ENCODE data around the gene HOXA3.

DNA sequence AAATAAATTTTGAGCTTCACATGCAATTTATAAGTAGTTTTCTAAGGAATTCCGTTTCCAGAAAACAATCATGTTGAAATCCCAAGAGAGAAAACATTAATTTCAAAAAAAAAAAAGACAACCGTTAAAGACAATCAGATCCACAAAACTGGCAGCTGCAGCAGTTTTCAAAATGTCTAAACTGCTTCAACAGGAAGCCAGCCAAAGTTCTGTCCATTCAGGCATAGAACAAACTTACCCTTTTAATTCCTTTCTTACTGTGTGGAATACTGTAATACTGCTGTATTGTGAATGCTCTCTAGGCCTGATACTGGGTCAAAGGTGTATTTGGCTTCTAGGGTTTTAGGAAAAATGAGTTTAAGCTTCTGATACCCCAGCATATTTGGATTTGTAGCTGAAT is 88.2 kb downstream of the HOXA3 start:
- TF ChIP-seq POLR2A (IDR thresholded peaks at IDR 0.05) = no peak
- TF ChIP-seq, protein P1, sequence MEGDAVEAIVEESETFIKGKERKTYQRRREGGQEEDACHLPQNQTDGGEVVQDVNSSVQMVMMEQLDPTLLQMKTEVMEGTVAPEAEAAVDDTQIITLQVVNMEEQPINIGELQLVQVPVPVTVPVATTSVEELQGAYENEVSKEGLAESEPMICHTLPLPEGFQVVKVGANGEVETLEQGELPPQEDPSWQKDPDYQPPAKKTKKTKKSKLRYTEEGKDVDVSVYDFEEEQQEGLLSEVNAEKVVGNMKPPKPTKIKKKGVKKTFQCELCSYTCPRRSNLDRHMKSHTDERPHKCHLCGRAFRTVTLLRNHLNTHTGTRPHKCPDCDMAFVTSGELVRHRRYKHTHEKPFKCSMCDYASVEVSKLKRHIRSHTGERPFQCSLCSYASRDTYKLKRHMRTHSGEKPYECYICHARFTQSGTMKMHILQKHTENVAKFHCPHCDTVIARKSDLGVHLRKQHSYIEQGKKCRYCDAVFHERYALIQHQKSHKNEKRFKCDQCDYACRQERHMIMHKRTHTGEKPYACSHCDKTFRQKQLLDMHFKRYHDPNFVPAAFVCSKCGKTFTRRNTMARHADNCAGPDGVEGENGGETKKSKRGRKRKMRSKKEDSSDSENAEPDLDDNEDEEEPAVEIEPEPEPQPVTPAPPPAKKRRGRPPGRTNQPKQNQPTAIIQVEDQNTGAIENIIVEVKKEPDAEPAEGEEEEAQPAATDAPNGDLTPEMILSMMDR (IDR thresholded peaks at IDR 0.05) = no peak
